Peyer's patch (tissue), 4 donors: Measurements from ENCODE around the gene KDM4C. TPM values are rescaled to one million over a fixed set of nuclear protein-coding genes. Genes with fewer than 3 reads are reported as not detected.

ENCODE experiments used
- DNase-seq, 3 donors: peaks; one replicate each; pipeline ENCODE4 v3.0.0-alpha.2; 2017 to 2019
- H3K27ac ChIP-seq, 4 donors: fragments of 200-600 bp; sonication (generic); one replicate each; pipeline ENCODE4 v1.5.1; 2016 to 2019
- H3K27me3 ChIP-seq, 2 donors: fragments of 200-600 bp; sonication (generic); one replicate each; pipeline ENCODE4 v1.5.1; 2019
- H3K36me3 ChIP-seq, 3 donors: fragments of 200-600 bp; sonication (generic); one replicate each; pipeline ENCODE4 v1.5.1; 2016 to 2019
- H3K4me1 ChIP-seq, 4 donors: fragments of 200-600 bp; sonication (generic); one replicate each; pipeline ENCODE4 v1.5.1; 2016 to 2019
- H3K4me3 ChIP-seq, 4 donors: fragments of 200-600 bp; sonication (generic); 1 replicate in 3 of 4; 2 replicates in 1 of 4; pipeline ENCODE4 v1.5.1; 2016 to 2019; ENCODE audit warnings: mild to moderate bottlenecking in 1 of 4
- H3K9me3 ChIP-seq, 4 donors: fragments of 200-600 bp; sonication (generic); one replicate each; pipeline ENCODE4 v1.5.1; 2016 to 2019; ENCODE audit warnings: mild to moderate bottlenecking in 1 of 4
- CTCF ChIP-seq, 6 experiments: fragments of 450-650 bp in 4 of 6; fragments of 200-600 bp in 2 of 6; sonication (generic) in 1 of 6; IDR thresholded peaks; one replicate each; pipeline ENCODE4 v1.5.1; 2017 to 2019; ENCODE audit warnings: antibody characterized with exemption in 6 of 6, mild to moderate bottlenecking in 3 of 6, moderate library complexity in 1 of 6
- POLR2A ChIP-seq, 2 donors: fragments of 450-650 bp; IDR thresholded peaks; one replicate each; pipeline ENCODE4 v1.5.1; 2017; ENCODE audit warnings: antibody characterized with exemption in 2 of 2, mild to moderate bottlenecking in 2 of 2, moderate library complexity in 2 of 2
- total RNA-seq, 4 donors: library from RNA; depleted of rRNA; stranded (reverse); fragments of >200 nt; gene quantifications; one replicate each; pipeline ENCODE4 v1.1.0, GENCODE V29; 2016

Gene KDM4C
- total RNA-seq, 4 donors from 2014 or later, result 90.7 to 125 (median 107) TPM

GRCh38 chr9:6931913-6932312 lies 174.1 kb downstream of the KDM4C start:
- Histone ChIP-seq H3K27ac (peak overlapping the region in 1 of 4 donors; percentile 56), H3K4me1 (peaks cover 0 to 9% (median 0%) of the 10 kb centered on the region in 4 donors), H3K4me3 (no peak overlapping the region), H3K27me3 (no peaks in the 10 kb centered on the region), H3K36me3 (no peaks in the 10 kb centered on the region), H3K9me3 (no peaks in the 10 kb centered on the region)
- TF ChIP-seq POLR2A (IDR thresholded peaks at IDR 0.05), result no peak
- no peak for TF ChIP-seq CTCF (IDR thresholded peaks at IDR 0.05)
- DNase-seq, result peak in 1 of 3 donors; percentile 76

DNA sequence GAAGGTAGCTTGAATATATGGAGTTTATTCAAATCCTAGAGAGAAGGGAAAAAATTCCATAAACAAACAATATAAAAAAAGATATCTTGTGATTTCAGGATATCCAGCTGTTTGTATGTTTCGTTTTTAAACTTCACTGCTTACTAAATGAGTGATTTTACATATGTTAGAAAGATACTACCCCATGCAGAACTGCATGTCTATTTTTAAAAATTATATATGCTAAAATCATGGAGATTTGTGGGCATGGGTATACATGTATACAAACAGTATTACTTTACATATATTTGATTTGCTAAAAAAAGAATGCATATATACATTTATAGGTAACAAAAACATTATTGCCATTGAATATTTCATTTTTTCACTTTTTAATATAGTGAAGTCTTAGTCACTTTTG lies 178.3 kb downstream of the KDM4C start:
- Histone ChIP-seq H3K27ac (no peak overlapping the region), H3K27me3 (no peaks in the 10 kb centered on the region), H3K36me3 (no peaks in the 10 kb centered on the region), H3K4me3 (no peak overlapping the region), H3K4me1 (no peaks in the 10 kb centered on the region), H3K9me3 (no peaks in the 10 kb centered on the region)
- TF ChIP-seq CTCF (IDR thresholded peaks at IDR 0.05) (no peak), POLR2A (IDR thresholded peaks at IDR 0.05) (no peak)
- no peak for DNase-seq

GRCh38 chr9:6937209-6937608 lies 179.4 kb downstream of the KDM4C start:
- TF ChIP-seq POLR2A (IDR thresholded peaks at IDR 0.05) (no peak), CTCF (IDR thresholded peaks at IDR 0.05) (no peak)
- DNase-seq, result no peak
- Histone ChIP-seq H3K4me3 (no peak overlapping the region), H3K4me1 (no peaks in the 10 kb centered on the region), H3K27ac (no peak overlapping the region), H3K27me3 (no peaks in the 10 kb centered on the region), H3K9me3 (no peaks in the 10 kb centered on the region), H3K36me3 (no peaks in the 10 kb centered on the region)

DNA sequence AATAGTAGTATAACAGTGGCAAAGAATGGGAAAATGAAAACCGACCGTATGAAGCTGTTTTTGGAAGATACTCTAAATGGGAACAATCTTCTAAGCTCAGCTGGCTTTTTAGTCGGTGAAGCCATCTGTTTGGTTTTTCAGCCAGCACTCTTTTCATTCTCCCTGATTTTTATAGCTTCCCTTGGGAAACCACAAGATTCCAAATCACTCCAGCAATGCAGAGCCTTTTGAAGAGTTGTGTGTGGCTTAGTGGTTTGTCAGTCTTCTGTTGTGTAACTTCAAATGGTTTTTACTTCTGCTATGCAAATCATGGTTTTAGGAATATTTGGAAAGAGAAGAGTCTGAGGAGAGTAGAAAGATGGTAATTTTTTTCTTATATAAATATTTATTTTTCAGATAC lies 180.7 kb downstream of the KDM4C start:
- TF ChIP-seq POLR2A (IDR thresholded peaks at IDR 0.05), result no peak
- TF ChIP-seq CTCF (IDR thresholded peaks at IDR 0.05), result no peak
- Histone ChIP-seq H3K27ac (no peak overlapping the region), H3K4me1 (no peaks in the 10 kb centered on the region), H3K27me3 (no peaks in the 10 kb centered on the region), H3K36me3 (no peaks in the 10 kb centered on the region), H3K9me3 (no peaks in the 10 kb centered on the region), H3K4me3 (no peak overlapping the region)
- DNase-seq, result no peak

DNA sequence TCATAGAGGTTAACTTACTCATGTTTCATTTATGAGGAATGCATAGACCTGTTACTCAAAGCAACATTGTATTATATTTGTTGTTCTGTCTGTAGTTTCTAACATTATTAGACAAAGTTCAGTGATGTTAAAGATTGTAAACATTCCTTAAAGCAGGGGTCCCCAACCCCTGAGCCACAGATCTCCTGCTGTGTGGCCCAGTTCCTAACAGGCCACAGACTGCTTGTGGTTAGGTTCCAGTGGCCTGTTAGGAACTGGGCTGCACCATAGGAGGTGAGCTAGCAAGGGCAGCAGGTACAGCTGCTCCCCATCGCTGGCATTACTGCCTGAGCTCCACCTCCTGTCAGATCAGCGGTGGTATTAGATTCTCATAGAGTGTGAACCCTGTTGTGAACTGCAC lies 181.1 kb downstream of the KDM4C start:
- H3K27ac ChIP-seq, result no peak overlapping the region
- TF ChIP-seq POLR2A (IDR thresholded peaks at IDR 0.05) (no peak), CTCF (IDR thresholded peaks at IDR 0.05) (no peak)

DNA sequence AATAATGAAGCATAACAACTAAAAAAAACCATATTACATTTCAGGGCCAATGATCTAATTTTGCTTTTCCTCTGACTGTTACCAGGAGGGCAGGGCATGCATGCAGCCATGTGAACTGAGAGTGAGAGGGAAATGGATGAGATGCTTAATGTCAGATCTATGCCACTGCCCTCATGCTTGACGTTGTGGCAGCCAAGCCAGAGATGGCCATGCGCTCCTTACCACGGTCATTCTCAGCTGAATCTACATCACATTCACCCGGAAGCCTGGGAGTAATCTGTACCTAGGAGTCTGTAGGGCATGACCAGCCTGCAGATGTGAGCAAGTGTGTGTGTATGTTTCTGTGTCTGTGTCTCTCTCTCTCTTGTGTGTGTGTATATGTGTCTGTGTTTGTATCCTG lies 183.7 kb downstream of the KDM4C start:
- Histone ChIP-seq H3K27me3 (no peaks in the 10 kb centered on the region), H3K27ac (no peak overlapping the region), H3K36me3 (no peaks in the 10 kb centered on the region), H3K9me3 (no peaks in the 10 kb centered on the region), H3K4me1 (no peaks in the 10 kb centered on the region), H3K4me3 (no peak overlapping the region)
- DNase-seq, result no peak
- TF ChIP-seq POLR2A (IDR thresholded peaks at IDR 0.05) (no peak), CTCF (IDR thresholded peaks at IDR 0.05) (no peak)

More for the DNA sequence above, 181.1 kb downstream of the KDM4C start:
- DNase-seq, result no peak
- H3K4me1 ChIP-seq, result no peaks in the 10 kb centered on the region
- H3K27me3 ChIP-seq, result no peaks in the 10 kb centered on the region
- no peak overlapping the region for H3K4me3 ChIP-seq
- no peaks in the 10 kb centered on the region for H3K36me3 ChIP-seq
- H3K9me3 ChIP-seq, result no peaks in the 10 kb centered on the region
